GM12865 (cell line): ENCODE measurements around the gene SLC6A13.
"Not testable (repeated sequence)": the region's sequence is repeated elsewhere in the genome, so short reads cannot be mapped to it uniquely, and the experiment has no call there.

Source experiments
- DNase-seq: peaks from one replicate; pipeline ENCODE4 v3.0.0; 2010; ENCODE audit warnings: low read depth
- H3K4me3 ChIP-seq: 2 replicates; pipeline ENCODE4 v1.5.1; 2011; ENCODE audit warnings: mild to moderate bottlenecking, low read depth, low read length, control low read depth
- CTCF ChIP-seq: IDR thresholded peaks from 2 replicates; pipeline ENCODE4 v1.5.1; 2011; ENCODE audit warnings: low read length, control low read depth, low read depth, inconsistent platforms; ENCODE audit not compliant: insufficient read depth; ENCODE audit errors: missing control alignments

SLC6A13 gene

GRCh38 chr12:240566-240965 is 22.1 kb downstream of the SLC6A13 start:
- no peak for DNase-seq
- no peak for TF ChIP-seq CTCF
- H3K4me3 ChIP-seq, result no peak overlapping the region

- no peak overlapping the region for H3K4me3 ChIP-seq
- no peak for DNase-seq
- TF ChIP-seq CTCF, result no peak
Observed at GRCh38 chr12:238736-239398, 23.8 kb downstream of the SLC6A13 start.

GRCh38 chr12:238116-238515 is 24.5 kb downstream of the SLC6A13 start:
- no peak for DNase-seq
- no peak overlapping the region for H3K4me3 ChIP-seq
- TF ChIP-seq CTCF, result no peak

- DNase-seq, result no peak
- TF ChIP-seq CTCF, result no peak
- no peak overlapping the region for H3K4me3 ChIP-seq
Observed at GRCh38 chr12:237026-237815, 25.4 kb downstream of the SLC6A13 start.

GRCh38 chr12:236445-236844 is 26.2 kb downstream of the SLC6A13 start:
- no peak for TF ChIP-seq CTCF
- no peak for DNase-seq
- H3K4me3 ChIP-seq, result no peak overlapping the region

GRCh38 chr12:235967-236366 is 26.7 kb downstream of the SLC6A13 start:
- not testable (repeated sequence) for DNase-seq, H3K4me3 ChIP-seq

- TF ChIP-seq CTCF, result no peak
Observed at GRCh38 chr12:234891-235415, 27.7 kb downstream of the SLC6A13 start.

More at GRCh38 chr12:234891-235415, 27.7 kb downstream of the SLC6A13 start:
- H3K4me3 ChIP-seq, result no peak overlapping the region
- no peak for DNase-seq
